Right cardiac atrium (tissue), 5 donors: ENCODE measurements around the gene IFT27. TPM values are rescaled to one million over a fixed set of nuclear protein-coding genes. Genes with fewer than 3 reads are reported as not detected.

ENCODE experiments used
- ATAC-seq, 2 donors: fragments of 200-7000 bp; cut with Tn5 transposase; one replicate each; pipeline versions ENCODE4 v1.8.0 to v1.9.1; 2020; ENCODE audit warnings: moderate library complexity in 2 of 2, mild to moderate bottlenecking in 1 of 2
- DNase-seq, 3 donors: peaks; one replicate each; pipeline ENCODE4 v3.0.0-alpha.2; 2020
- H3K27ac ChIP-seq: one replicate; pipeline ENCODE4 v1.5.1; 2013; ENCODE audit warnings: mild to moderate bottlenecking, low read length, control low read depth, moderate library complexity
- H3K27me3 ChIP-seq: one replicate; pipeline ENCODE4 v1.6.1; 2013; ENCODE audit not compliant: control insufficient read depth, insufficient read depth
- H3K4me1 ChIP-seq: one replicate; pipeline ENCODE4 v1.6.1; 2013; ENCODE audit warnings: low read length; ENCODE audit not compliant: control insufficient read depth, insufficient read depth
- H3K4me3 ChIP-seq: one replicate; pipeline ENCODE4 v1.5.1; 2013; ENCODE audit warnings: low read length, control low read depth
- H3K9me3 ChIP-seq: one replicate; pipeline ENCODE4 v1.6.1; 2013; ENCODE audit warnings: low read length; ENCODE audit not compliant: control insufficient read depth
- WGBS: extraction: QIAGEN DNeasy Blood & Tissue Kit; methylation state at CpG from one replicate; pipeline ENCODE4 v1.1.7; 2013; 5-methylcytosine and 5-hydroxymethylcytosine counted together
- intact Hi-C, 4 donors: fragments of 100-400 bp; cut with DNase I; formaldehyde crosslinking; loops; one replicate each; pipeline versions ENCODE4 v1.11.0 to v1.14.0; 2022 to 2023
- polyA plus RNA-seq: library from polyadenylated mRNA; stranded (reverse); fragments of 200-250 nt; gene quantifications from one replicate; pipeline ENCODE4 v1.2.3, GENCODE V29; 2013
- total RNA-seq, 4 donors: library from RNA; stranded (reverse); fragmentation: NEBNext Ultra II Directional; extraction: Animal tissue kit (Norgen Biotek cat#: 25700); gene quantifications; one replicate each; pipeline ENCODE4 v1.2.1, GENCODE V29; 2021
- donor health status: healthy with polysubstance abuse.
- donor health status: DM: no; HTN: yes; CAD: no.
- donor health status: DM: no; HTN: no; CAD: no.
- donor health status: DM: no; HTN: yes; CAD: no; lungs with severe emphysema.
- donor health status: DM: yes; HTN: yes; CAD: no.

IFT27 gene
- total and polyA plus RNA-seq, 5 donors, result 24.1 to 37.6 (median 32.5) TPM

GRCh38 chr22:36815558-36816338 is 39.8 kb upstream of the IFT27 start:
- 36% methylated on average over 8 of the region's 8 CpGs for WGBS
- intact Hi-C loops, result no loop called here
- H3K4me3 ChIP-seq, result no peak overlapping the region
- no peak overlapping the region for H3K27ac ChIP-seq
- no peaks in the 10 kb centered on the region for H3K27me3 ChIP-seq
- DNase-seq (no peak), ATAC-seq (no peak)
- H3K9me3 ChIP-seq, result no peaks in the 10 kb centered on the region
- H3K4me1 ChIP-seq, result no peaks in the 10 kb centered on the region

DNA sequence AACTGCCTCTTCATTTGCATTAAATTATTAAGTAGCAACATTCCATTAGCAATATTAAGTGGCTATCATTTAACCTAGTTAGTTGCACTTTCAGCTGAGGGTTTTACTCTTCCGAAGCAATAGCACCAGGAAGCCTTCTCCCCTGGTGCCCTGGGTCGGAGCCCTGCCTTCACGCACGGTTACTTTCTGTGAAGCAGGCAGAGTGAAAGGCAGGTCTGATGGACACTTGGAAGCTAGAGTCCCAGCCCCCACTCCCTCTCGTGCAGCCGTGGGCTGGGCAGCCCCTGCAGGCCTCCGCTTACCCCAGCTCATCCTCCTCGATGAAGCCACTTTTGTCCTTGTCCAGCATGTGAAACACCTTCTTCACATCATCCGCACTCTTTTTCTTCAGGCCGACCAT is 38.9 kb upstream of the IFT27 start:
- H3K27ac ChIP-seq, result no peak overlapping the region
- H3K4me1 ChIP-seq, result no peaks in the 10 kb centered on the region
- no peaks in the 10 kb centered on the region for H3K27me3 ChIP-seq
- WGBS, result 62% methylated on average over 10 of the region's 10 CpGs
- no peak overlapping the region for H3K4me3 ChIP-seq
- DNase-seq, result no peak
- no peak for ATAC-seq
- intact Hi-C loops, result no loop called here
- no peaks in the 10 kb centered on the region for H3K9me3 ChIP-seq

DNA sequence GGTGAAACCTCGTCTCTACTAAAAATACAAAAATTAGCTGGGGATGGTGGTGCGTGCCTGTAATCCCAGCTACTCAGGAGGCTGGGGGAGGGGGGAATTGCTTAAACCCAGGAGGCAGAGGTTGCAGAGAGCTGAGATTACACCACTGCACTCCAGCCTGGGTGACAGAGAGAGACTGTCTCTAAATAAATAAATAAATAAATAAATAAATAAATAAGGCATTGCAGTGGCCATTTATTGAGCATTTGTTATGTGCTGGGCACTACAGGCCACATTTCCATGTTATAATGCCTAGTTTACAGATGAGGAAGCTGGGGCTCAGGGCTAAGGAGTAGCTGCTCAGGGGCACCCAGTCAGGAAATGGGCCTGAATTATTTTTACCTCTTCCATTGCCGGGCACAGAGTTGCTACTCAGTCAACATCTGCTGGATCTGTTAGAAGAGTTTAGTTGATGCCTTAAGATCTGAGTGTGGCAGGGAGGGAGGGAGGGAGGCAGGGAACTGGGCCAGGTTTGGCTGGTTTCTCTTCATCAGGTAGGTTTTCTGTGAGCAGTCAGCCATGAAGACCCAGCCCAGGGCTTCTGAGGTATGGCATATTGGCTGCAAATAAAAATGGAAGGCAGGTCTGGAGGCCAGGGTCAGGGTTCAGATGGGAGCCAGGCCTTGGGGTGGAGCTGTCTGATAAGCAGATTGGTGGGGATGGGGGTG is 35.3 kb upstream of the IFT27 start:
- intact Hi-C loops, result no loop called here
- no peak for DNase-seq
- H3K27me3 ChIP-seq, result no peaks in the 10 kb centered on the region

DNA sequence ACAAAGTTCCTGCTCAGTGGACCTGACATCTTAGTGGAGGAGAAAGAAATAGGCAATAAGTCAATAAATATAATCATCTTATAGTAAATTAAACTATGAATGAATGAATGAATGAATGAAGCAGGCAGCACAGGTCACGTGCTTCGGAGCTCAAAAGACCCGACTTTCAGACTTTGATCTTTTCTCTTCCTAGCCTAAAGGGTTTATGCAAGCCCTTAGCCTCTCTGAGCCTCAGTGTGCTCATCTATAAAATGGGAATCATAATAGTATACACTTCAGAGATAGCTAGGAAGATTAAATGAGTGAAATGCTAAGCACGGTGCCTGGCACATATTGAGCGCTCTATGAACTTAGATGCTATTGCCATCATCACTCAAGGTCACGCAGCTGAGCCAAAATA is 33.4 kb upstream of the IFT27 start:
- Histone ChIP-seq H3K9me3 (no peaks in the 10 kb centered on the region), H3K4me3 (no peak overlapping the region), H3K27me3 (no peaks in the 10 kb centered on the region), H3K4me1 (no peaks in the 10 kb centered on the region), H3K27ac (no peak overlapping the region)
- 93% methylated on average over 6 of the region's 6 CpGs for WGBS
- DNase-seq, result no peak
- intact Hi-C loops, result no loop called here
- ATAC-seq, result no peak

More for the DNA sequence above, 35.3 kb upstream of the IFT27 start:
- Histone ChIP-seq H3K4me1 (no peaks in the 10 kb centered on the region), H3K4me3 (no peak overlapping the region), H3K9me3 (no peaks in the 10 kb centered on the region), H3K27ac (no peak overlapping the region)
- 80% methylated on average over 3 of the region's 3 CpGs for WGBS
- ATAC-seq, result no peak

DNA sequence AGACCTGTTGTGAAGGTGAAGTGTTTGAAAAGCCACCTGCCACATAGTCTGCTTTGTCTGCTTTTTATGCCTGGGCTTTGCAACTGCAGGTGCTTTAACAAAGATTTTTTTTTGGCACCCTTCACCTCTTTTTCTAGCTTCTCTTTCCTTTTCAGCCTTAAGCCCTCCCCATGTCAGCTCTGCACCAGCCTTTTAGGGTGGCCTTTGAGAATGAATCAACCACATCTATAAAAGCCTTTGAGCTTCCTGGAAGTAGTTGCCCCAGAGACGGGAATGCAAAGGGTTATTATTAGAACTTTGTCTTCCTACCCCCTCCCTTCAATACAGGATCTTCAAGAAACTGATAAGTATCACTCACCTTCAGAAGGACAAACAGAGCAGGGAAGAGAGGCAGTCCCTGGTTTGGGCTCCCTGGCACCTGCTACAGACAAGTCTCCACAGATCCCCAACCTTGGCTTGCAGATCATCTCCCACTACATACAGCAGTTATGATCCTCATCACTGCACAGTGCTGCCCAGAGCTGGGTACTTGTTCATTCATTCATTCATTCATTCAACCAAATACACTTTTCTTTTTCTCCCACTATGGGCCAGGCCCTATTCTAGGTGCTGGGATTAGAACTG is 32.9 kb upstream of the IFT27 start:
- Histone ChIP-seq H3K4me1 (no peaks in the 10 kb centered on the region), H3K9me3 (no peaks in the 10 kb centered on the region), H3K27me3 (no peaks in the 10 kb centered on the region), H3K27ac (no peak overlapping the region), H3K4me3 (no peak overlapping the region)
- intact Hi-C loops, result no loop called here
- 62% methylated on average over 1 of the region's 1 CpG for WGBS
- DNase-seq (no peak), ATAC-seq (no peak)

DNA sequence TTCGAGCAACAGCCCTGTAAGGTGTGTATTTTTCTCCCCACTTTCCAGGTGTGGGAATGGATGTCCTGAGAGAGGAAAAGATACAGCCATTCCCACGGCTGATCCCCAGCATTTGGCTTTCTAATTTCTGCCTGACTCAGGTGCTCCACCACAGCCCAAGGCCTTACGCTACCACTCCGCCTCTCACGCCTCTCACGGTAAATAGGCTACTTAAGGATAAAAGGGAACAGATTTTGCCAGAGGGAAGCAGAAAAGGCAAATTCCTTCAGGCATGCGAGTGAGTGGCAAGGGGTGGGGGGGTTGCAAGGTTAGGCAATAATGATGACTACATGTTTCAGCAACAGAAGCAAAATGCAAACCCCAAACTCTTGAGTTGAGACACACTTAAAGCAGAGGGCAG is 31.7 kb upstream of the IFT27 start:
- no peaks in the 10 kb centered on the region for H3K27me3 ChIP-seq
- ATAC-seq, result no peak
- H3K27ac ChIP-seq, result no peak overlapping the region
- H3K4me1 ChIP-seq, result no peaks in the 10 kb centered on the region
- H3K9me3 ChIP-seq, result no peaks in the 10 kb centered on the region
- intact Hi-C loops, result no loop called here
- no peak for DNase-seq
- 82% methylated on average over 7 of the region's 7 CpGs for WGBS
- H3K4me3 ChIP-seq, result no peak overlapping the region

DNA sequence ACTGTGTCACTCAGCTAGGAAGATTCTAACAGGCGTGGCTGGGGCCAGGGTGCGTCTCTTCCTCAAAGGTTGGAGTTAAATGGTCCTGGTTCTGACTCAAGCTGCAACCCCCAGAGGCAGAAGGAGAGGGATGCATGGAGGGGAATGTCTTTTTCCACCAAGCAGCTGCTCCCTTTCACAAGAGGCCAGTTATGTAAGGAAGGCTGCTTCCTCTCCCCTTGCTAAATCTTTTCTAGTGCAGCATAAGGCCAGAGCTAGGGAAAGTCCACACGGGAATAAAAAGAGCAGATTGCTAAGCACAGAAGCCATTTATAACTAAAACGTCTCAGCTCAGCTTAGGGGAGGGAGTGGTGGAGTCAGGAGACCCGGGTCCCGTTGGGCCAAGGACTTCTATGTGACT is 30.9 kb upstream of the IFT27 start:
- intact Hi-C loops, result no loop called here
- WGBS, result 42% methylated on average over 6 of the region's 6 CpGs
- ATAC-seq, result no peak

DNA sequence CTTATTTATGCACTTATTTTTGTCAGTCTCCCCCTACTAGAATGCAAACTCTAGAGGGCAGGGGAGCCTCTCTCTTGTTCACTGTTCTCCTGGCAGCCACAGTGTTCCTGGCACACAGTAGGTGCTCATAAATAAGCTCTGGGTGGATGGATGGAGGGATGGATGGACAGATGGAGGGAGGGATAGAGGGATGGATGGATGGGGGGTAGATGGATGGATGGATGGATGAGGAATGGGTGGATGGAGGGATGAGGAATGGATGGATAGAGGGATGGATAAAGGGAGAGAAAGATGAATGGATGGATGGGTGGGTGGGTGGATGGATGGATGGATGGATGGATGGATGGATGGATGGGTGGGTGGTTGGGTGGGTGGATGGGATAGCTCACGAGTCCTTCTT is 27.4 kb upstream of the IFT27 start:
- Histone ChIP-seq H3K9me3 (no peaks in the 10 kb centered on the region), H3K4me3 (no peak overlapping the region), H3K27ac (no peak overlapping the region), H3K4me1 (no peaks in the 10 kb centered on the region), H3K27me3 (no peaks in the 10 kb centered on the region)
- ATAC-seq, result no peak
- no peak for DNase-seq
- WGBS, result 71% methylated on average over 1 of the region's 1 CpG
- intact Hi-C loops, result no loop called here

More for the DNA sequence above, 30.9 kb upstream of the IFT27 start:
- H3K4me1 ChIP-seq, result no peaks in the 10 kb centered on the region
- H3K4me3 ChIP-seq, result no peak overlapping the region
- no peak for DNase-seq
- H3K9me3 ChIP-seq, result no peaks in the 10 kb centered on the region
- H3K27ac ChIP-seq, result no peak overlapping the region
- no peaks in the 10 kb centered on the region for H3K27me3 ChIP-seq

DNA sequence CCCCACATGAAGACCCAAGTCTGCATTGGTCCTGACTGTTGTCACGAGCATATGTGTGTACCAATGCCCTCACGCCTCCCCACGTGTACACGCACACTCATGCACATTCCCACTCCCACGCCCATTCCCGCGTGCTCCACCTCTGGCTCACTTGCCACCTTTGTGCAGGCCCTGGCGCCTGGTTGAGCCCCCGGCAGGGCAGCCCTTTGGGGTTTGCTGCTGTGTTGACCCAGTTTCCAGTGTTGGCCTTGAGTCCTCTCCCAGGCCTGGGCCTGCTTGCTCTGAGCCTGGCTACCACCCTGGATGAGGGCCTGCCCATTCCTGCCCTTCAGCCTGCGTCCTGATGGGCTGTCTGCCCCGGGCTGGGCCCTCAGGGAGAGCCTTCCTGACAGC is 22.8 kb upstream of the IFT27 start:
- 79% methylated on average over 11 of the region's 11 CpGs for WGBS
- ATAC-seq, result no peak
- no peaks in the 10 kb centered on the region for H3K27me3 ChIP-seq

DNA sequence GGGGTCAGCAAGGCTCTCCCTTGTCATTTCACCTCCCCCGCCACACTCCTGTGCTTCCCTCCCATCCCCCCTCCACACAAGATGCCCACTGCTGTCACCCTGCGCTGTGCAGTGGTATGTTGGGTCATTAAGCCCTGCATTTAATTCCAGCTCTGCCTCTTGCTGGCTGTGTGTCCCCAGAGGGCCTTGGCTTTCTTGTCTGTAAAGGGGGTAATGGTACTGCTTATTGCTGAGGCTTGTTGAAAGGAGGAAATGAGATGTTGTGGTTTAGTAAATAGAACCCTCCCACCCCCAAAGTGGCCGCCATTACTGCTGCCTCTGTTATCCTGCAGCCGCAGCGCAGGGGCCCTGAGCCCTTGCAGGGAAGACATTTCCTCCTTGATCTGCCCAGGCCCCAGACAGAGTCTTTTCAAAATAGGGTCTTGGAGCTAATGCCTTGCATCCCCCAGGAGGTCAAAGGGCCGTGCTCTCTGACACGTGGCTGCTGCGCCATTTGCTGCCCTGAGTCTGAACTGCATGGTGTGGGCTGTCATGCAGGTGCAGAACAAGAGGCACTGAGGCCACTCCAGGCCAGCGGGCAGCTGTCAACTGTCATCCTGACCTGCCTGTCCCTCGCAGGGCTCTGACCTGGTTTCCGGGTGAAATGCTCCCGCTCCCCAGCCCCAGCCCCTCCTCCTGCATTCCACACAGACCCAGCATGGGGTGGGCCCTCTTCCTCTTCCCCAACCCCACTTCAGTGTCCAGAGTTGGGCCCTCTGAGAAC is 22.2 kb upstream of the IFT27 start:
- H3K27ac ChIP-seq, result no peak overlapping the region
- 57% methylated on average over 12 of the region's 12 CpGs for WGBS
- no peaks in the 10 kb centered on the region for H3K9me3 ChIP-seq
- peak in 1 of 2 donors; percentile 24 for ATAC-seq
- intact Hi-C loops, result no loop called here
- H3K4me1 ChIP-seq, result no peaks in the 10 kb centered on the region
- no peak overlapping the region for H3K4me3 ChIP-seq
- no peaks in the 10 kb centered on the region for H3K27me3 ChIP-seq
- DNase-seq, result no peak

More for the DNA sequence above, 22.8 kb upstream of the IFT27 start:
- intact Hi-C loops, result no loop called here
- DNase-seq, result no peak
- Histone ChIP-seq H3K27ac (no peak overlapping the region), H3K9me3 (no peaks in the 10 kb centered on the region), H3K4me1 (no peaks in the 10 kb centered on the region), H3K4me3 (no peak overlapping the region)

DNA sequence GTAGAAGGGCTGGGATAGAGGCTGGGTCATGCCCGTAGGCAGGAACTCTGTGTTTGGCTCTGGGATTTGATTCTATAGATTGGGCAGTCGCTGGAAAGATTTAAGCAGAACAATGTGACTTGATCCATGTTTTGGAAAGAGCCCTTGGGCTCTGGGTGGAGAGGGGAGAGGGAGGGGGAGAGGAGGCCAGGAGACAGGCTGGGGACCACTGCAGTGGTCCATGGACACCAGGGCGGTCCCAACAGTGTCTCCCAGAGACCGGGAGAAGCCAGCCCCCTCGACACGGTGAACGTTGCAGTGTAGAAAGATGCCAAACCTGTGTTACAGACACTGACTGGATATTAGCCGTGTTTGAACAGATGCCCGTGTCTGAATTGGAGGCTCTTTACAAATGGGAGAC is 21.5 kb upstream of the IFT27 start:
- intact Hi-C loops, result no loop called here
- 56% methylated on average over 9 of the region's 9 CpGs for WGBS
- no peak overlapping the region for H3K27ac ChIP-seq
- no peak for DNase-seq
- no peaks in the 10 kb centered on the region for H3K27me3 ChIP-seq
- ATAC-seq, result no peak
- no peaks in the 10 kb centered on the region for H3K4me1 ChIP-seq
- no peaks in the 10 kb centered on the region for H3K9me3 ChIP-seq
- H3K4me3 ChIP-seq, result no peak overlapping the region
